IMR-90 (cell line): ENCODE measurements around the gene FNIP1. TPM values are rescaled to one million over a fixed set of nuclear protein-coding genes. Genes with fewer than 3 reads are reported as not detected.

ENCODE experiments used
- ATAC-seq: fragments of 200-7000 bp; cut with Tn5 transposase; 2 replicates; pipeline ENCODE4 v1.9.1; 2020; ENCODE audit warnings: low read depth, mild to moderate bottlenecking, moderate library complexity
- BruUV-seq: library from RNA; stranded (reverse); fragments of 400-500 nt; replicated peaks from 2 replicates; lab custom pipeline; 2021; lab: Mats Ljungman, UMichigan
- CTCF ChIA-PET: fragments of 300-600 bp; formaldehyde crosslinking; extraction: SDS; loops from one replicate; lab custom pipeline; 2021; ENCODE audit warnings: antibody characterized with exemption; lab: Yijun Ruan, JAX
- POLR2A ChIA-PET: fragments of 300-600 bp; sonication (Branson Sonifier 250); formaldehyde crosslinking; loops from one replicate; lab custom pipeline; 2022; ENCODE audit warnings: antibody characterized with exemption; ENCODE audit not compliant: unreplicated experiment; lab: Charles Lee
- DNase-seq: peaks from one replicate; pipeline ENCODE4 v3.0.0; 2013
- H2AFZ ChIP-seq: replicated peaks from 2 replicates; pipeline ENCODE3; 2013; ENCODE audit warnings: low read length, mild to moderate bottlenecking; ENCODE audit not compliant: poor library complexity
- H2AK5ac ChIP-seq: 2 replicates; pipeline ENCODE4 v1.6.1; 2013; ENCODE audit warnings: low read depth, low read length, inconsistent platforms
- H2AK9ac ChIP-seq: replicated peaks from 2 replicates; pipeline ENCODE3; 2013; ENCODE audit warnings: mild to moderate bottlenecking, low read depth, low read length, moderate library complexity; ENCODE audit not compliant: poor library complexity
- H2BK120ac ChIP-seq: 2 replicates; pipeline ENCODE4 v1.6.1; 2013; ENCODE audit warnings: low read depth, low read length, inconsistent platforms
- H2BK15ac ChIP-seq: 3 replicates; pipeline ENCODE4 v1.6.1; 2013; ENCODE audit warnings: low read depth, low read length, inconsistent platforms
- H2BK20ac ChIP-seq: 2 replicates; pipeline ENCODE4 v1.6.1; 2013; ENCODE audit warnings: low read depth, mild to moderate bottlenecking, inconsistent platforms, low read length, moderate library complexity
- H2BK5ac ChIP-seq: 2 replicates; pipeline ENCODE4 v1.6.1; 2013; ENCODE audit warnings: mild to moderate bottlenecking, low read depth, low read length, inconsistent platforms; ENCODE audit not compliant: poor library complexity, severe bottlenecking
- H3K14ac ChIP-seq: replicated peaks from 2 replicates; pipeline ENCODE4 v1.6.1; 2013; ENCODE audit warnings: low read depth, low read length, inconsistent platforms
- H3K18ac ChIP-seq: 2 replicates; pipeline ENCODE4 v1.6.1; 2013; ENCODE audit warnings: low read depth, low read length, control low read depth
- H3K23ac ChIP-seq: 2 replicates; pipeline ENCODE4 v1.6.1; 2013; ENCODE audit warnings: low read depth, low read length, inconsistent platforms
- H3K27ac ChIP-seq: 2 replicates; pipeline ENCODE4 v1.5.1; 2013; ENCODE audit warnings: mild to moderate bottlenecking, control low read depth, low read length; ENCODE audit not compliant: insufficient read depth
- H3K27me3 ChIP-seq: 2 replicates; pipeline ENCODE4 v1.6.1; 2013; ENCODE audit warnings: low read length; ENCODE audit not compliant: control insufficient read depth, insufficient read depth
- H3K36me3 ChIP-seq: 2 replicates; pipeline ENCODE4 v1.6.1; 2013; ENCODE audit warnings: low read length, mixed read lengths; ENCODE audit not compliant: control insufficient read depth, insufficient read depth
- H3K4ac ChIP-seq: 2 replicates; pipeline ENCODE4 v1.6.1; 2013; ENCODE audit warnings: low read depth, low read length, inconsistent platforms
- H3K4me1 ChIP-seq: 2 replicates; pipeline ENCODE4 v1.6.1; 2013; ENCODE audit warnings: low read length, mixed read lengths; ENCODE audit not compliant: control insufficient read depth, insufficient read depth
- H3K4me2 ChIP-seq: 2 replicates; pipeline ENCODE4 v1.6.1; 2013; ENCODE audit warnings: low read depth, mild to moderate bottlenecking, control low read depth, low read length, moderate library complexity
- H3K4me3 ChIP-seq: 2 replicates; pipeline ENCODE4 v1.5.1; 2013; ENCODE audit warnings: low read depth, mild to moderate bottlenecking, control low read depth, low read length, moderate library complexity; ENCODE audit not compliant: insufficient read depth
- H3K56ac ChIP-seq: 2 replicates; pipeline ENCODE4 v1.6.1; 2013; ENCODE audit warnings: low read length, inconsistent platforms; ENCODE audit not compliant: insufficient read depth; ENCODE audit errors: extremely low read depth
- H3K79me1 ChIP-seq, 2 experiments: 2 replicates each; pipeline ENCODE4 v1.6.1; 2013; ENCODE audit warnings: low read length in 2 of 2, inconsistent platforms in 1 of 2, low read depth in 1 of 2
- H3K9ac ChIP-seq: 2 replicates; pipeline ENCODE4 v1.6.1; 2013; ENCODE audit warnings: low read depth, low read length, control low read depth
- H3K9me1 ChIP-seq: 2 replicates; pipeline ENCODE4 v1.6.1; 2013; ENCODE audit warnings: low read length, inconsistent platforms; ENCODE audit not compliant: insufficient read depth
- H3K9me3 ChIP-seq: 2 replicates; pipeline ENCODE4 v1.6.1; 2013; ENCODE audit warnings: low read length; ENCODE audit not compliant: control insufficient read depth, insufficient read depth
- H4K20me1 ChIP-seq: 2 replicates; pipeline ENCODE4 v1.6.1; 2013; ENCODE audit warnings: low read length, inconsistent platforms; ENCODE audit not compliant: insufficient read depth
- H4K5ac ChIP-seq: 2 replicates; pipeline ENCODE4 v1.6.1; 2013; ENCODE audit warnings: mild to moderate bottlenecking, low read depth, low read length, control low read depth
- H4K8ac ChIP-seq, 2 experiments: 2 replicates each; pipeline ENCODE4 v1.6.1; 2013; ENCODE audit warnings: low read depth in 2 of 2, low read length in 2 of 2, control low read depth in 1 of 2, inconsistent platforms in 1 of 2
- H4K91ac ChIP-seq: 2 replicates; pipeline ENCODE4 v1.6.1; 2013; ENCODE audit warnings: low read depth, low read length, inconsistent platforms; ENCODE audit not compliant: insufficient read depth
- BHLHE40 ChIP-seq: fragments of 150-350 bp; IDR thresholded peaks from 2 replicates; pipeline ENCODE4 v1.6.1; 2016; ENCODE audit warnings: mild to moderate bottlenecking, low read depth, low read length
- CEBPB ChIP-seq: IDR thresholded peaks from 2 replicates; pipeline ENCODE4 v1.6.1; 2012; ENCODE audit warnings: low read depth, low read length, improper control_type of control experiment
- CHD1 ChIP-seq: IDR thresholded peaks from 2 replicates; pipeline ENCODE4 v1.6.1; 2012; ENCODE audit warnings: low read depth, low read length, improper control_type of control experiment
- FOS ChIP-seq: fragments of 150-350 bp; IDR thresholded peaks from 2 replicates; pipeline ENCODE4 v1.6.1; 2016; ENCODE audit warnings: low read depth, low read length
- MAZ ChIP-seq: IDR thresholded peaks from 2 replicates; pipeline ENCODE4 v1.6.1; 2012; ENCODE audit warnings: low read depth, mild to moderate bottlenecking, low read length, improper control_type of control experiment, moderate library complexity, borderline replicate concordance
- MXI1 ChIP-seq: IDR thresholded peaks from 2 replicates; pipeline ENCODE4 v1.6.1; 2012; ENCODE audit warnings: low read depth, mild to moderate bottlenecking, low read length, moderate library complexity, borderline replicate concordance
- NFE2L2 ChIP-seq: fragments of 150-350 bp; IDR thresholded peaks from 2 replicates; pipeline ENCODE4 v1.6.1; 2016; ENCODE audit warnings: low read depth, mild to moderate bottlenecking, low read length
- RAD21 ChIP-seq: IDR thresholded peaks from 2 replicates; pipeline ENCODE4 v1.6.1; 2012; ENCODE audit warnings: low read length, improper control_type of control experiment
- RFX5 ChIP-seq: IDR thresholded peaks from 2 replicates; pipeline ENCODE4 v1.8.0; 2012; ENCODE audit warnings: low read depth, mild to moderate bottlenecking, low read length, moderate library complexity
- SMC3 ChIP-seq: fragments of 150-350 bp; IDR thresholded peaks from 2 replicates; pipeline ENCODE4 v1.6.1; 2016; ENCODE audit warnings: low read depth, mild to moderate bottlenecking, antibody characterized with exemption, low read length, moderate library complexity
- USF2 ChIP-seq: fragments of 150-350 bp; IDR thresholded peaks from 2 replicates; pipeline ENCODE4 v1.6.1; 2017; ENCODE audit warnings: mild to moderate bottlenecking, antibody characterized with exemption, low read length, low read depth
- WGBS, 2 experiments: methylation state at CpG; one replicate each; pipeline versions ENCODE4 v1.1.5 to v1.1.7; 2013; ENCODE audit warnings: missing lambda C conversion rate in 2 of 2; ENCODE audit not compliant: insufficient read length in 1 of 2; ENCODE audit errors: extremely low coverage in 2 of 2; 5-methylcytosine and 5-hydroxymethylcytosine counted together
- dilution Hi-C: fragments of 300-500 bp; cut with HindIII; formaldehyde crosslinking; loops from one replicate; pipeline ENCODE4 v1.14.3; 2018; ENCODE audit warnings: low sequenced_read_pairs; ENCODE audit not compliant: unreplicated experiment
- in situ Hi-C: fragments of 300-500 bp; cut with MboI; formaldehyde crosslinking; loops from 3 replicates; pipeline ENCODE4 v1.14.3; 2019; ENCODE audit warnings: low sequenced_read_pairs, inconsistent platforms, mixed read lengths
- intact Hi-C: fragments of 100-400 bp; cut with micrococcal nuclease; formaldehyde crosslinking; loops from 2 replicates; pipeline ENCODE4 v1.10.0; 2022
- polyA plus RNA-seq, 3 experiments: library from polyadenylated mRNA; depleted of rRNA; stranded (reverse); fragments of >200 nt; gene quantifications; 2 replicates each; pipeline ENCODE4 v1.2.3, GENCODE V29; 2012; ENCODE audit warnings: low replicate concordance in 1 of 3
- total RNA-seq: library from RNA; depleted of rRNA; stranded (reverse); fragments of >200 nt; gene quantifications from 2 replicates; pipeline ENCODE4 v1.2.3, GENCODE V29; 2012

FNIP1 gene
- total and polyA plus RNA-seq, 2 of the 4 experiments (the other 2 are of a cell fraction), result 5.6 to 34.1 TPM

- TF ChIP-seq MXI1, result no peak
- TF ChIP-seq USF2, result no peak
- TF ChIP-seq FOS, result no peak
- TF ChIP-seq CEBPB, result no peak
- no peak for TF ChIP-seq RAD21
- TF ChIP-seq SMC3, result no peak
- no peak for TF ChIP-seq CHD1
- no peak for TF ChIP-seq NFE2L2
- TF ChIP-seq MAZ, result no peak
- no peak for TF ChIP-seq BHLHE40
- TF ChIP-seq RFX5, result no peak
- no peak overlapping the region for H2BK15ac ChIP-seq
- CTCF ChIA-PET, result interaction anchor here (0.6 kb wide), 1 partner anchor 389 kb away, joined by 4 read pairs; no protein-coding TSS in a partner anchor
- intact Hi-C loops (no loop called here), in situ Hi-C loops (no loop called here), dilution Hi-C loops (no loop called here)
- H3K4me1 ChIP-seq, result peaks cover 12% of the 10 kb centered on the region
- H3K18ac ChIP-seq, result no peak overlapping the region; the same call in 1 of the 2 replicates
- H3K14ac ChIP-seq, result 0 out of 2 replicates have a peak overlapping the region, but pooled peaks have one; percentile 23
- BruUV-seq, result no TSS peak
- no peak overlapping the region for H3K23ac ChIP-seq
- 0 out of 2 replicates have a peak overlapping the region, but pooled peaks have one; percentile 12 for H2AK5ac ChIP-seq
- no CpG with 5 or more reads among the region's 2 CpGs for WGBS, 2 experiments
- no peak overlapping the region for H3K4me2 ChIP-seq
- H3K9me3 ChIP-seq, result no peaks in the 10 kb centered on the region
- ATAC-seq (no peak), DNase-seq (no peak)
- H3K27me3 ChIP-seq, result no peaks in the 10 kb centered on the region
- H3K79me1 ChIP-seq, result peaks cover 33 to 73% of the 10 kb centered on the region in 2 experiments
- no peak overlapping the region for H3K4me3 ChIP-seq
- H3K9ac ChIP-seq, result no peak overlapping the region
- H2AFZ ChIP-seq, result no peak overlapping the region
- H2BK20ac ChIP-seq, result peak overlapping the region; percentile 52
- H3K36me3 ChIP-seq, result no peaks in the 10 kb centered on the region; the same call in 1 of the 2 replicates
- no peak overlapping the region for H2AK9ac ChIP-seq
- H3K9me1 ChIP-seq, result peaks cover 7% of the 10 kb centered on the region
- H3K56ac ChIP-seq, result no peak overlapping the region
- peak overlapping the region in 1 of 2 experiments; percentile 33; a peak in 1 of 4 replicates for H4K8ac ChIP-seq
- no peak overlapping the region for H2BK5ac ChIP-seq
- H4K20me1 ChIP-seq, result peaks cover 10% of the 10 kb centered on the region; the same call in 1 of the 2 replicates
- H4K5ac ChIP-seq, result no peak overlapping the region; the same call in 1 of the 2 replicates
- POLR2A ChIA-PET, result no interaction called here
- H4K91ac ChIP-seq, result no peak overlapping the region
- H2BK120ac ChIP-seq, result peak overlapping the region; percentile 57
- H3K4ac ChIP-seq, result 0 out of 2 replicates have a peak overlapping the region, but pooled peaks have one; percentile 46
- H3K27ac ChIP-seq, result no peak overlapping the region
Observed at GRCh38 chr5:131615957-131616356, 180.9 kb downstream of the FNIP1 start.
